Measurements from ENCODE around the gene DIAPH2.

GRCh38 chrX:97547877-97548578 lies 863.4 kb downstream of the DIAPH2 start:
- TF ChIP-seq POLR2A (IDR thresholded peaks at IDR 0.05; ENCODE audit: extremely low read depth, insufficient read length): no peak
- no peak for TF ChIP-seq MYC (IDR thresholded peaks at IDR 0.05; ENCODE audit: low read depth, low read length)
- TF ChIP-seq CTCF (IDR thresholded peaks at IDR 0.05; ENCODE audit: low read depth, low read length): no peak

Measured in NB4 (cell line).